Mesendoderm (in vitro differentiated cells): ENCODE measurements around the gene CABLES2.

Experiments
- DNase-seq: peaks from one replicate; pipeline ENCODE4 v3.0.0; 2013
- H2AK5ac ChIP-seq: 2 replicates; pipeline ENCODE4 v1.6.1; 2013; ENCODE audit warnings: low read length, inconsistent platforms
- H2BK120ac ChIP-seq: 2 replicates; pipeline ENCODE4 v1.6.1; 2013; ENCODE audit warnings: low read depth, mild to moderate bottlenecking, low read length, moderate library complexity, mixed read lengths
- H2BK15ac ChIP-seq: replicated peaks from 2 replicates; pipeline ENCODE4 v1.6.1; 2013; ENCODE audit warnings: low read depth, mild to moderate bottlenecking, moderate library complexity
- H2BK5ac ChIP-seq: 2 replicates; pipeline ENCODE4 v1.6.1; 2013; ENCODE audit warnings: low read length, inconsistent platforms
- H3K18ac ChIP-seq: 2 replicates; pipeline ENCODE4 v1.6.1; 2013; ENCODE audit warnings: mild to moderate bottlenecking, low read length, mixed read lengths
- H3K23ac ChIP-seq: one replicate; pipeline ENCODE4 v1.6.1; 2013; ENCODE audit warnings: low read length
- H3K27ac ChIP-seq: 2 replicates; pipeline ENCODE4 v1.5.1; 2013; ENCODE audit warnings: low read depth, mild to moderate bottlenecking, inconsistent platforms, low read length, moderate library complexity
- H3K27me3 ChIP-seq: 2 replicates; pipeline ENCODE4 v1.6.1; 2013; ENCODE audit warnings: low read length, control low read depth, mild to moderate bottlenecking, inconsistent platforms; ENCODE audit not compliant: insufficient read depth, poor library complexity
- H3K36me3 ChIP-seq: 2 replicates; pipeline ENCODE4 v1.6.1; 2013; ENCODE audit warnings: low read length, inconsistent platforms; ENCODE audit not compliant: control insufficient read depth, insufficient read depth
- H3K4ac ChIP-seq: one replicate; pipeline ENCODE4 v1.6.1; 2013; ENCODE audit warnings: low read depth, mild to moderate bottlenecking, low read length, moderate library complexity
- H3K4me1 ChIP-seq: 2 replicates; pipeline ENCODE4 v1.6.1; 2013; ENCODE audit warnings: low read depth, low read length, inconsistent platforms; ENCODE audit not compliant: control insufficient read depth
- H3K4me2 ChIP-seq: 2 replicates; pipeline ENCODE4 v1.6.1; 2013; ENCODE audit warnings: low read length
- H3K4me3 ChIP-seq: 2 replicates; pipeline ENCODE4 v1.5.1; 2013; ENCODE audit warnings: mild to moderate bottlenecking, low read length
- H3K56ac ChIP-seq: one replicate; pipeline ENCODE4 v1.6.1; 2013; ENCODE audit warnings: low read length
- H3K79me1 ChIP-seq: 2 replicates; pipeline ENCODE4 v1.6.1; 2013; ENCODE audit warnings: low read length, inconsistent platforms
- H3K79me2 ChIP-seq: 2 replicates; pipeline ENCODE4 v1.6.1; 2013; ENCODE audit warnings: mild to moderate bottlenecking, low read length; ENCODE audit not compliant: control insufficient read depth, insufficient read depth
- H3K9ac ChIP-seq: 2 replicates; pipeline ENCODE4 v1.6.1; 2013; ENCODE audit warnings: low read length, inconsistent platforms
- H4K5ac ChIP-seq: one replicate; pipeline ENCODE4 v1.6.1; 2013; ENCODE audit warnings: low read length
- H4K8ac ChIP-seq: one replicate; pipeline ENCODE4 v1.6.1; 2013; ENCODE audit warnings: low read depth, mild to moderate bottlenecking, control low read depth, low read length, moderate library complexity
- WGBS: extraction: QIAGEN DNeasy Blood & Tissue Kit; methylation state at CpG from one replicate; pipeline ENCODE4 v1.1.7; 2013; ENCODE audit warnings: low lambda C conversion rate, missing lambda C conversion rate; ENCODE audit not compliant: insufficient coverage; ENCODE audit errors: extremely low coverage; 5-methylcytosine and 5-hydroxymethylcytosine counted together

Gene CABLES2

GRCh38 chr20:62355878-62356588 is 51.1 kb downstream of the CABLES2 start:
- Histone ChIP-seq H3K4me3 (no peak overlapping the region), H3K27ac (peak overlapping the region; percentile 34)
- no CpG with 5 or more reads among the region's 29 CpGs for WGBS

GRCh38 chr20:62355516-62355877 is 51.6 kb downstream of the CABLES2 start:
- no peak overlapping the region for H3K4me3 ChIP-seq
- no peak overlapping the region for H2BK120ac ChIP-seq
- H3K18ac ChIP-seq = peak overlapping the region; percentile 17
- H2AK5ac ChIP-seq = no peak overlapping the region
- no peak overlapping the region for H4K8ac ChIP-seq
- peak overlapping the region; percentile 64 for H3K56ac ChIP-seq
- peaks cover 5% of the 10 kb centered on the region for H3K4me1 ChIP-seq
- H3K9ac ChIP-seq = peak overlapping the region; percentile 40
- no peak overlapping the region for H3K4me2 ChIP-seq
- peak overlapping the region; percentile 60 for H3K27ac ChIP-seq
- H2BK5ac ChIP-seq = no peak overlapping the region
- H2BK15ac ChIP-seq = no peak overlapping the region
- whole genome bisulfite sequencing = no CpG with 5 or more reads among the region's 11 CpGs
- DNase-seq = peak; percentile 71
- H3K79me2 ChIP-seq = peaks cover 38% of the 10 kb centered on the region
- no peak overlapping the region for H4K5ac ChIP-seq
- no peaks in the 10 kb centered on the region for H3K27me3 ChIP-seq
- no peak overlapping the region for H3K23ac ChIP-seq
- peaks cover 2% of the 10 kb centered on the region for H3K79me1 ChIP-seq
- no peak overlapping the region for H3K4ac ChIP-seq
- H3K36me3 ChIP-seq = peaks cover 2% of the 10 kb centered on the region

More at GRCh38 chr20:62355878-62356588, 51.1 kb downstream of the CABLES2 start:
- Histone ChIP-seq H2BK120ac (no peak overlapping the region), H3K23ac (no peak overlapping the region), H3K79me1 (peaks cover 2% of the 10 kb centered on the region), H2BK15ac (no peak overlapping the region), H2BK5ac (peak overlapping the region; percentile 11), H3K27me3 (no peaks in the 10 kb centered on the region), H4K5ac (no peak overlapping the region), H3K4me2 (no peak overlapping the region), H3K4me1 (peaks cover 10% of the 10 kb centered on the region), H4K8ac (no peak overlapping the region), H3K18ac (peak overlapping the region; percentile 17), H3K56ac (peak overlapping the region; percentile 64), H2AK5ac (no peak overlapping the region), H3K79me2 (peaks cover 38% of the 10 kb centered on the region), H3K4ac (peak overlapping the region; percentile 27), H3K9ac (peak overlapping the region; percentile 34), H3K36me3 (peaks cover 2% of the 10 kb centered on the region)
- no peak for DNase-seq

- H3K79me1 ChIP-seq = peaks cover 2% of the 10 kb centered on the region
- no peak overlapping the region for H2BK5ac ChIP-seq
- no peak overlapping the region for H3K4me3 ChIP-seq
- no peak overlapping the region for H3K4me2 ChIP-seq
- peak overlapping the region; percentile 11 for H3K18ac ChIP-seq
- no peak overlapping the region for H2BK120ac ChIP-seq
- peaks cover 5% of the 10 kb centered on the region for H3K4me1 ChIP-seq
- H3K4ac ChIP-seq = peak overlapping the region; percentile 65
- H3K36me3 ChIP-seq = peaks cover 2% of the 10 kb centered on the region
- H3K23ac ChIP-seq = peak overlapping the region; percentile 24
- H3K27me3 ChIP-seq = no peaks in the 10 kb centered on the region
- no CpG with 5 or more reads among the region's 16 CpGs for WGBS
- no peak overlapping the region for H4K8ac ChIP-seq
- peak overlapping the region; percentile 40 for H3K9ac ChIP-seq
- no peak for DNase-seq
- H3K79me2 ChIP-seq = peaks cover 38% of the 10 kb centered on the region
- no peak overlapping the region for H2BK15ac ChIP-seq
- H4K5ac ChIP-seq = no peak overlapping the region
- H2AK5ac ChIP-seq = no peak overlapping the region
- H3K27ac ChIP-seq = peak overlapping the region; percentile 60
- peak overlapping the region; percentile 64 for H3K56ac ChIP-seq
Observed at GRCh38 chr20:62354811-62355341, 52.2 kb downstream of the CABLES2 start.

GRCh38 chr20:62354031-62354808 is 52.9 kb downstream of the CABLES2 start:
- peak; percentile 49 for DNase-seq
- WGBS = no CpG with 5 or more reads among the region's 14 CpGs
- peaks cover 5% of the 10 kb centered on the region for H3K4me1 ChIP-seq

GRCh38 chr20:62353289-62354030 is 53.6 kb downstream of the CABLES2 start:
- Histone ChIP-seq H3K4me3 (no peak overlapping the region), H3K4me2 (no peak overlapping the region), H4K8ac (no peak overlapping the region), H3K23ac (no peak overlapping the region), H3K4me1 (peaks cover 5% of the 10 kb centered on the region), H2BK15ac (no peak overlapping the region), H3K27me3 (no peaks in the 10 kb centered on the region), H3K27ac (no peak overlapping the region), H3K9ac (no peak overlapping the region), H3K56ac (no peak overlapping the region), H2BK5ac (no peak overlapping the region), H3K18ac (no peak overlapping the region), H4K5ac (no peak overlapping the region), H2BK120ac (no peak overlapping the region), H2AK5ac (no peak overlapping the region), H3K4ac (no peak overlapping the region), H3K79me2 (peaks cover 29% of the 10 kb centered on the region), H3K36me3 (peaks cover 2% of the 10 kb centered on the region), H3K79me1 (peaks cover 2% of the 10 kb centered on the region)
- no peak for DNase-seq
- whole genome bisulfite sequencing = no CpG with 5 or more reads among the region's 16 CpGs

More at GRCh38 chr20:62354031-62354808, 52.9 kb downstream of the CABLES2 start:
- Histone ChIP-seq H3K4ac (no peak overlapping the region), H4K8ac (no peak overlapping the region), H3K9ac (peak overlapping the region; percentile 15), H3K36me3 (peaks cover 2% of the 10 kb centered on the region), H2BK5ac (no peak overlapping the region), H3K4me3 (no peak overlapping the region), H3K18ac (peak overlapping the region; percentile 11), H3K4me2 (no peak overlapping the region), H4K5ac (no peak overlapping the region), H3K27ac (peak overlapping the region; percentile 60), H2AK5ac (no peak overlapping the region), H3K23ac (no peak overlapping the region), H2BK120ac (no peak overlapping the region), H3K79me1 (peaks cover 2% of the 10 kb centered on the region), H3K56ac (peak overlapping the region; percentile 60), H3K27me3 (no peaks in the 10 kb centered on the region), H2BK15ac (no peak overlapping the region), H3K79me2 (peaks cover 33% of the 10 kb centered on the region)
